Loucy (cell line): ENCODE measurements around the gene TUBB3.

Experiments used
- CTCF ChIP-seq: fragments of 200-600 bp; sonication (generic); conservative IDR thresholded peaks from 2 replicates; pipeline ENCODE4 v1.5.1; 2014; ENCODE audit warnings: mild to moderate bottlenecking, antibody characterized with exemption, low read length
- EZH2phosphoT487 ChIP-seq: fragments of 200-600 bp; IDR thresholded peaks from 2 replicates; pipeline ENCODE4 v1.6.1; 2018; ENCODE audit warnings: antibody characterized with exemption, mild to moderate bottlenecking, moderate library complexity, borderline replicate concordance

DNA sequence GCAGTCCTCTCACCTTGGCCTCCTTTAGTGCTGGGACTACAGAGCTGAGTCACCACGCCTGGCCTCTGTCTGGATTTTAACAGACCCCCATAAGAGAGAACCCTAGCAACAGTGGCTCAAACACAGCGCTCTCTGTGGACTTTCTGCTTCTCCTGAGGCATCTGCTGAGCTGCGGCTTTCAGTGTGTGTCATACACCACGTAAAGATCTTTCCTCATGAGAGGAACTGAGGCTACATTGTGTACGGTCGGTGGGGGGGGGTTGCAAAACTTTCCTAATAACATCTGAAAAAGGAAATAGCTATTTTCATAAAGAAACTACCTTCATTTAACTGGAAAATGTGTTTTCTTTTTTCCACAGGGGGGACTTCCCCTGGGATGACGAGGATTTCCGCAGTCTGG, 58.3 kb downstream of the TUBB3 start:
- TF ChIP-seq CTCF: no peak
- no peak for TF ChIP-seq EZH2phosphoT487
